ENCODE measurements around the gene CCR6.

The CCR6 gene

GRCh38 chr6:167122041-167122826 lies 662 bp upstream of the CCR6 start:
- no peak for DNase-seq

DNA sequence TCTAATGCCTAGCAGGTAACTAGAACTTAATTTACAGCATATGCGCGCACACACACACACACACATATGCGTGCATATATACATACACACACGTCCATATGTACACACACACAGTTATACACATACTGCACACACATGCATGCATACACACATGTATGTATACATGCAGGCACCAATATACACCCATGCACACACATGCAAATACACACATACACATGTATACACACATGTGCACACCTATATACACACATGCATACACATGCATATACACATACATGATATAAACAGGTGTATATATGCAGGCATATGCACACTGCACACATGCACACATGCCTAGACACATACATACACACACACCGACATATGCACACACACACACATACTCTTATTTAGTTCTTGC lies 1.9 kb downstream of the CCR6 start:
- DNase-seq: no peak

GRCh38 chr6:167125410-167125809 lies 2.5 kb downstream of the CCR6 start:
- DNase-seq: no peak

GRCh38 chr6:167125855-167126349 lies 3.0 kb downstream of the CCR6 start:
- no peak for DNase-seq

DNA sequence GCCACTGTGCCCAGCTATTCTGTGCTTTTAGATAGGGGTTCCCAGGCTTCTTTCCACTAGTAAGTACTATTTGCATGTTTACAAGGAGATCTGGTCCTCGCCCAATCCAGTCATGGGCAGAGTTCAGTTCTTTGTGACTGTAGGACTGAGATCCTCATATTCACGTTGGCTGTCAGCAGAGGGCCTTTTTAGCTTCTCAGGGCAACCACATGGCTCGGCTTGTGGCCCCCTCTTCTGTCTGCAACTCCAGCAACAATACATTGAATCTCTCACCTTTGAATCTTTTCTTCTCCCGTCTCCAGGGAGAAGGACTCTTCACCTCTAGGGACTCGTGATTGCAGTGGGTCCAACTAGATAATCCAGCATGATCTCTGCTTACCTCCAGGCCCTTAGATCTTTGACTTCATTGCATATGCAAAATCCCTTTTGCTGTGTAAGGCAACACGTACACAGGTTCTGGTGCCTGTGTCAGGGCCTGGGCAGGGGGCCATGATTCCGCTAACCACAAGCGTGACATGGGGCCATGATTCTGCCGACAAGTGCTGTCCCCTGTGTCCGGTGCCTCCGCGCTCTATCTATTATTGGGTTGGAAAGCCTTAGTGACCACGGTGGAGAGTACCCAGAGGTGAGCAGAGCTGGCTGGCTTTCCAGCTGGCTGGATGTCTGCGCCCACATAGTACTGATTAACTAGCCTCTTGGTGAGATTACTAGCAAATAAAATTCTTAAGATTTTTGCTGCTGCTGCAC lies 5.1 kb downstream of the CCR6 start:
- DNase-seq: no peak

DNA sequence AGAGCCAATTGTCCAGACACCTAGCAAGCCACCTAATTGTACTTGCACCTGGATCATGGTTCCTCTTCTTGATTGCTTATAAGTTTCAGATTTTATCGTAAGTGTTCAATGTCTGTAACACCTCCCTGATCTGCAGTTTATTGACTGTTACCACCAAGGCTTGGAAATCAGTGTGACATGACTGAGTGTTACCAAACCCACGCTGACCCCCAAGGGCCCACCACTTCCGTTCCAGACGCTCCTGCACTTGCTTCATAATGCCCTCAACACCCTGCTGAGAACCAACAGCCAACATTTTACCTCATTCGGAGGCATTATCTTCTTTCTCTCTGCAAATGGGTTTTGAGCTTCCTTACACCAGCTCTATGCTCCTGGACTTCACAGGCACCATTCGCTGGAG lies 6.3 kb downstream of the CCR6 start:
- no peak for DNase-seq

- DNase-seq: no peak
Observed at GRCh38 chr6:167129562-167129961, 6.7 kb downstream of the CCR6 start.

GRCh38 chr6:167130008-167130677 lies 7.2 kb downstream of the CCR6 start:
- no peak for DNase-seq

DNA sequence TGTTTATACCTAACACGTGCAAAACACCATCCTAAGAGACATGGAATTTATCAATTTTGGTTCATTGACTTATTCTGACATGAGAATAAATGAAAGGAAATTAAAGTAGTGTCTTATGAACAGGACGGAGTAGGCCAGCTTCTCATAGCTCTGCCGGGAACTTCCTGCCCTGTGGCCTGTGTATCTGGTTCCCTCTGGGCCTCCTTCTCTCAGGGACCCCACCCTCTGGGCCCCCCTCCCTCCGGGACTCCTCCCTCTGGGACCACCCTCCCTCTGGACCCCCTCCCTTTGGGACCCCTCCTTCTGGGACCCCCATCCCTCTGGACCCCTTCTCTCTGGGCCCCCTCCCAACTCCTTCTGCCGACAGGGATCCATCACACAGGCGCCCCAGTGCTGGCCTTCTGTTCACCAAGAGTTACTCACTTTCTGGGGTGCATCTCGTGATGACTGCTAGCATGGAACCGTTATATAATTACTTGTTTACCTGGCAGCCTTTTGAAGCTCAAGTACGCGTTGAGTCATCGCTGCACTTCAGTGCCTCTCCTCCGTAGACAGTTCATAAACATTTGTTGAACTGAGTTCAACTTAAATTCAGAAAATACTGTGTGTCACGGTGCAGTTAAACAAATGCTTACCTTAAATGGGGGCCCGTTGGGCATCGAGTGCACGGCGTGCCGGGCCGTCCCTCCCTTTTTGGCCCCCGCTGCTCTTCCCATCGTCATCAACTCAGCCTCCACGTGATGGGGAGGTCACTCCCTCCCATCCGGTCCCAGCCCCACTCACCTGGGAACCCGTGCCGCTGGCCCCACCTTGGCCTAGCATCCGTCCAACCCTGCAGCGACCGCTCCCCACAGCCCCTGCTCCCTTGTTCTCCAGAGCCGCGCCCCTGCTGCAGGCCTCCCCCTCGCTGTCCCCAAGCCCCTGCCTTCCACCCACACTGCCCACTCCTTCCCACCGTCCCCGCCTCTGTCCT lies 8.1 kb downstream of the CCR6 start:
- no peak for DNase-seq

- no peak for DNase-seq
Observed at GRCh38 chr6:167134448-167135328, 11.8 kb downstream of the CCR6 start.

DNA sequence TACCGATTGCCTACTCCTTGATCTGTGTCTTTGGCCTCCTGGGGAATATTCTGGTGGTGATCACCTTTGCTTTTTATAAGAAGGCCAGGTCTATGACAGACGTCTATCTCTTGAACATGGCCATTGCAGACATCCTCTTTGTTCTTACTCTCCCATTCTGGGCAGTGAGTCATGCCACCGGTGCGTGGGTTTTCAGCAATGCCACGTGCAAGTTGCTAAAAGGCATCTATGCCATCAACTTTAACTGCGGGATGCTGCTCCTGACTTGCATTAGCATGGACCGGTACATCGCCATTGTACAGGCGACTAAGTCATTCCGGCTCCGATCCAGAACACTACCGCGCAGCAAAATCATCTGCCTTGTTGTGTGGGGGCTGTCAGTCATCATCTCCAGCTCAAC lies 13.5 kb downstream of the CCR6 start:
- DNase-seq: no peak

- DNase-seq: no peak
Observed at GRCh38 chr6:167137081-167137480, 14.2 kb downstream of the CCR6 start.

DNA sequence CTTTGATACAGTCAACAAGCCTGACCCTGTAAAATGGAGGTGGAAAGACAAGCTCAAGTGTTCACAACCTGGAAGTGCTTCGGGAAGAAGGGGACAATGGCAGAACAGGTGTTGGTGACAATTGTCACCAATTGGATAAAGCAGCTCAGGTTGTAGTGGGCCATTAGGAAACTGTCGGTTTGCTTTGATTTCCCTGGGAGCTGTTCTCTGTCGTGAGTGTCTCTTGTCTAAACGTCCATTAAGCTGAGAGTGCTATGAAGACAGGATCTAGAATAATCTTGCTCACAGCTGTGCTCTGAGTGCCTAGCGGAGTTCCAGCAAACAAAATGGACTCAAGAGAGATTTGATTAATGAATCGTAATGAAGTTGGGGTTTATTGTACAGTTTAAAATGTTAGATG lies 15.0 kb downstream of the CCR6 start:
- DNase-seq: no peak

DNA sequence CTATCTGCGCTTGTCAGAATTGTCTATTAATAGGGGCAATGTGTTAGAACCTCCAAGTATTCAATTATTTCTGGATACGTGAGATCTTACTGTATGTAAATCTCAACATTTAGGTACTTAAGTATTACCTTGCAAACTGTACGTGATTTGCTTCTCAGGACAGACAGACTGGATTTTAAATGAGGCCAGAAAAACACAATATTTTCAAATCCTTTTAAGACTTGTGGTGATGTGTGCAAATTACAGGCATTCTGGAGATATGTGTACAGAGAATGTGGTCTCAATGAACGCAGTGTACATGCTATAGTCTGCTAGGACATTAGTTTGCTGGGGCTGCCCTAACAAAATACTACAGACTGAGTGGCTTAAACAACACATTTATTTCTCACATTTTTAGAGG lies 16.9 kb downstream of the CCR6 start:
- no peak for DNase-seq

- no peak for DNase-seq
Observed at GRCh38 chr6:167140589-167141474, 17.9 kb downstream of the CCR6 start.

DNA sequence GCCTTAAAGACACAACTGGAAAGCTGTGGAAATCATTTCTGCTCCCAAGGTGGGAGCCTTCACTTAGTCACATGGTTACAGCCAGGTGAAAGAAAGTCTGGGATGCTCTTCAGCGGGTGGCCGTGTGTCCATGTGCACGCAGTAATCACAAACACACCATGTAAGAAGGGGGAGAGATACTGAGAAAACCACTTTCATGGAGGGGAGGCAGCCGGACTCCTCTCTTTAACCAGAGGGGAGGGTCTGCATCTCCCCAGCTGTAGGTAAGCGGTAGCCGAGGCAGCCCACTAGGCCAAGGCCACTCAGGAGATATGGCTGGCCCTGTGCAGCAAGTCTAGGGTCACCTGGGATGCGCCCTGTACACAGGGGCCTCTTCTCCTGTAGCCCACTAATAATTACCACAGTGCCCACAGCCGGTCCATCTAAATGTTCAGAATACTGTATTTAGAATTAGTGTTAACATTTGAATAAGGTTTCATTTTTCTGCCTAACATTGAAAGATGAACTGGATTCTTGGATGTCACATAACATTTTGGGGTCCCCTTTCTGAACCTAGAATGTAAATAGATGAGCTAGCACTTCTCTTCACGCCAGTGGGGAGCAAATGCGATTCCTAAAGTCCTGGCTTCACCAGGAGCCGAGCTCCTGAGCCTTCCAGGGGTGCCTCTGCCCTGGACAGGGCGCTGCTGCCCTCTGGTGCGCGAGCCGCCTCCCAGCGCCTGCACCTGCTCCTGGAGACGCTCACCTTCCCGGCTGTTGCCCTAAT lies 19.0 kb downstream of the CCR6 start:
- DNase-seq: peak; percentile 11 to 49

DNA sequence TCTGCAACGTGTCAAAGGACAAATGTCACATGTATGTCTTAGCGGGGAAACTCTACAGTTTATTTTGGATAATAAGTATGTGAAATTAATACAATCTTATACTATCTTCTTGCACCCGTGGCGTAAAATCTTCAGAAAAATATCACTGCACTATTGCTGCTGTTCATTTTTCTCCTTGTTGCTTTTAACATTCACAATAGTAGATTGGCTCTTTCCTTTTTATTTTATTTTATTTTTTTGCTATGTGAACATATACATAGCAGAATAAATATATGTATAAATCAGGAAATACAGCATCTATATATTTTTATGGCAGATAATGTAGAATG lies 19.5 kb downstream of the CCR6 start:
- DNase-seq: no peak

GRCh38 chr6:167143041-167143440 lies 20.1 kb downstream of the CCR6 start:
- DNase-seq: no peak

GRCh38 chr6:167145461-167145860 lies 22.6 kb downstream of the CCR6 start:
- DNase-seq: no peak

DNA sequence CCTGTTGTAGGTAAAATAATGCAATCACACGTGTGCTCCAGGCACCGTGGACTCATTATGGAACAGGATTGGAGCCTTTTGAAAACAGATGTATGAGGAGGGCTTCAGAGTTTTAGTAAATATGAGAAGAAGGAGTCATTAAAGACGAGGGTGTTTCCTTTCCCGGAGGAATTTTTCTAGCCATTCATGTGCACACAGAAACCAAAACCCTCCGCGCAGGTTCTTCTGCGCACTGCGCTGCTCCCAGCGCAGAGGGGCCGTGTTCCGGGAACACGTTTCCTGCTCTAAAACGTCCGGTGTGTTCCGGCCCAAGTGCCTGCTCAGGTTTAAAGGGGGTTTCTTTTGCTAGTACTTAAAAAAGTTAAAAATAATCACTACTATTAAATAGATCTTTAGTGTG lies 23.2 kb downstream of the CCR6 start:
- DNase-seq: no peak
